ENCODE data around the gene PGGHG.
"Not testable (repeated sequence)": the region's sequence is repeated elsewhere in the genome, so short reads cannot be mapped to it uniquely, and the experiment has no call there.

PGGHG gene

GRCh38 chr11:286977-287820 is 1.7 kb upstream of the PGGHG start:
- DNase-seq, result not testable (repeated sequence)

- no peak for DNase-seq
These were observed 977 bp upstream of the PGGHG start for GRCh38 chr11:287821-288477.

GRCh38 chr11:289398-289711 is 429 bp downstream of the PGGHG start:
- DNase-seq, result no peak

- DNase-seq, result no peak
These were observed 1.0 kb downstream of the PGGHG start for GRCh38 chr11:289712-290620.

- DNase-seq, result no peak
These were observed 1.8 kb downstream of the PGGHG start for GRCh38 chr11:290621-291231.

GRCh38 chr11:291281-292210 is 2.6 kb downstream of the PGGHG start:
- DNase-seq, result no peak

GRCh38 chr11:292211-293121 is 3.5 kb downstream of the PGGHG start:
- no peak for DNase-seq

GRCh38 chr11:293271-293851 is 4.4 kb downstream of the PGGHG start:
- no peak for DNase-seq

GRCh38 chr11:293852-294661 is 5.1 kb downstream of the PGGHG start:
- DNase-seq, result no peak

GRCh38 chr11:294780-295179 is 5.9 kb downstream of the PGGHG start:
- DNase-seq, result no peak

- no peak for DNase-seq
These were observed 6.6 kb downstream of the PGGHG start for GRCh38 chr11:295351-296170.

GRCh38 chr11:296171-297050 is 7.5 kb downstream of the PGGHG start:
- no peak for DNase-seq

GRCh38 chr11:297051-297585 is 8.2 kb downstream of the PGGHG start:
- DNase-seq, result no peak

- DNase-seq, result no peak
These were observed 8.9 kb downstream of the PGGHG start for GRCh38 chr11:297586-298405.

GRCh38 chr11:298406-299065 is 9.6 kb downstream of the PGGHG start:
- no peak for DNase-seq

All from NCI-H748 treated with DMSO at 0.1 percent for 48 hours (cell line).